Measurements from ENCODE around the gene EIF1. TPM values are rescaled to one million over a fixed set of nuclear protein-coding genes. Genes with fewer than 3 reads are reported as not detected.

Gene EIF1
- total RNA-seq, 2 donors from 2014 or later: 574 to 740 TPM

DNA sequence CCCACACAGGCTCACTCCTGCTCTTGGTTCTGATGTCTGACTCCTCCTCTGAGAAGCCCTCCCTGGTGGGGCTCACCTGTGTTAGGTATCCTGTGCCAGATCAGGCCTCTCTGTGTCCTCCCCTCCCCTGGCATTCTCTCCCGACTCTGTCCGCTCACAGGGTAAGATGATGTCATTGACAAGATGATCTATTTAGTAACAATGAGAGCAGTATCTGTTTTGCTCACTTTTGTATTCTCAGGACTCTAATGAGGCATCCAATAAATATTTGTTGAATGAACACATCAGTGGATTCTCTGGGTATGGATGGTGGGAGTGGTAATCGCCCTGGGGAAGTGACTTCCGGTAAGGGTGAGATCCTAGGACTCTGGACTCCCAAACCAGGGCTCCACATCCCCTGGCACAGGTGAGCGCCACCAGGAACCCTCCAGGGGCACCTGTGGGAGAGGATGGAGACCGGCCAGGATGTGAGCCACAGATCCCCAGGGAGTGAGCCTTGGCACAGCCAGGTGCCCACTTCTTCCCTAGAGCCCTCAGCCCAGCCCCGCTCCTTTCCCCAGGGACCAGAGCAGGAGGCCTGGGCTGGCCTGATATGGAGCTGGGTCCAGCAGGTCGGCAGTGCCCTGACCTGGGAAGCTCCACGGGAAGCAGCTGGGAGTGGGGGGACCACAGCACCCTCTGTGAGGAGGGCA, 51.1 kb downstream of the EIF1 start:
- peaks cover 29% of the 10 kb centered on the region for H3K27me3 ChIP-seq
- no peak overlapping the region for H3K27ac ChIP-seq
- intact Hi-C loops (cut with DNase I): loop anchor here (10.0 kb wide), 1 partner anchor 145 kb away; no protein-coding TSS in a partner anchor
- H3K4me3 ChIP-seq: no peak overlapping the region
- H3K36me3 ChIP-seq: no peaks in the 10 kb centered on the region
- no peak for DNase-seq
- no peaks in the 10 kb centered on the region for H3K9me3 ChIP-seq
- H3K4me1 ChIP-seq: peaks cover under 1% of the 10 kb centered on the region
- TF ChIP-seq, protein P1, sequence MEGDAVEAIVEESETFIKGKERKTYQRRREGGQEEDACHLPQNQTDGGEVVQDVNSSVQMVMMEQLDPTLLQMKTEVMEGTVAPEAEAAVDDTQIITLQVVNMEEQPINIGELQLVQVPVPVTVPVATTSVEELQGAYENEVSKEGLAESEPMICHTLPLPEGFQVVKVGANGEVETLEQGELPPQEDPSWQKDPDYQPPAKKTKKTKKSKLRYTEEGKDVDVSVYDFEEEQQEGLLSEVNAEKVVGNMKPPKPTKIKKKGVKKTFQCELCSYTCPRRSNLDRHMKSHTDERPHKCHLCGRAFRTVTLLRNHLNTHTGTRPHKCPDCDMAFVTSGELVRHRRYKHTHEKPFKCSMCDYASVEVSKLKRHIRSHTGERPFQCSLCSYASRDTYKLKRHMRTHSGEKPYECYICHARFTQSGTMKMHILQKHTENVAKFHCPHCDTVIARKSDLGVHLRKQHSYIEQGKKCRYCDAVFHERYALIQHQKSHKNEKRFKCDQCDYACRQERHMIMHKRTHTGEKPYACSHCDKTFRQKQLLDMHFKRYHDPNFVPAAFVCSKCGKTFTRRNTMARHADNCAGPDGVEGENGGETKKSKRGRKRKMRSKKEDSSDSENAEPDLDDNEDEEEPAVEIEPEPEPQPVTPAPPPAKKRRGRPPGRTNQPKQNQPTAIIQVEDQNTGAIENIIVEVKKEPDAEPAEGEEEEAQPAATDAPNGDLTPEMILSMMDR (IDR thresholded peaks at IDR 0.05): no peak
- H3K9ac ChIP-seq (ENCODE audit: low read depth in 2 of 2, low read length in 2 of 2): no peak overlapping the region

DNA sequence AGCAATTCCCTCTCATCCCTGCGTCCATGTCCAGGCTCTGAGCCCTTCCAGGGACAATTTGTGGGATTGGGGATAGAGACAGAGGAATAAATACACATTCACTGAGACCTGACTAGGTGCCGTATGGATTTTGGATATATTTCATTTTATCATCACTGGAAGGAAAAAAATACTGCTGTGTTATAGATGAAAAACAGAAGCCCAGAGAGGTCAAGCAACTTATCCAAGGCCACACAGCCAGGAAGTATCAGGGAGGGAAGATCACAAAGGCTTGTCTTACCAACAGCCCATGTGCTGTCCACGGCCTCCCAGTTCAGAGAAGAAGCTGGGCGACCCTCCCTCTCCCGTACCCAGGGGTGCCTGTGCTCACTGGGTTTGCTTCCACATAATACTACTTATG, 51.8 kb downstream of the EIF1 start:
- no peaks in the 10 kb centered on the region for H3K4me1 ChIP-seq
- no peak overlapping the region for H3K27ac ChIP-seq
- intact Hi-C loops (cut with DNase I): loop anchor here (10.0 kb wide), 1 partner anchor 144 kb away; no protein-coding TSS in a partner anchor
- DNase-seq: no peak
- TF ChIP-seq, protein P1 (IDR thresholded peaks at IDR 0.05): no peak
- H3K36me3 ChIP-seq: no peaks in the 10 kb centered on the region
- H3K9ac ChIP-seq (ENCODE audit: low read depth in 2 of 2, low read length in 2 of 2): no peak overlapping the region
- H3K9me3 ChIP-seq: no peaks in the 10 kb centered on the region
- H3K27me3 ChIP-seq: peaks cover 22% of the 10 kb centered on the region
- no peak overlapping the region for H3K4me3 ChIP-seq

DNA sequence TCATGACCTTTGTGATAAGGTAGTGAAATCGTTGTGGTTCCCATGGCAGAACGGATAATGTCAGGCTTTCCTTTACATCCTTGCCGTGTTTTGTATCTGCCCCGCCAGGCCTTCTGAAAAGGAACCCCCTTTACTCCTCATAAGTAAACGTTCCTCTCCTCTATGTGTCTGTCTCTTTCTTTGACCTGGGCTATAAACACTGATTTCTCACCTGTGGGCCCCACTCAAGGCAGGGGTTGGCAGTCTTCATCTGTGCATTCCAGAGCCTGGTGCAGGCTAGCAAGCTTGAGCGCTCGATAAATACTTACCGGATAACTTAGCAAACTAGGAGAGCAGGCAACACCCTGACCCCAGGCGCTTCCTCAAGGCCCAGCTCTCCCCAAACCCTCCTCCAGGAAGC, 53.0 kb downstream of the EIF1 start:
- TF ChIP-seq, protein P1 (IDR thresholded peaks at IDR 0.05): no peak
- H3K4me1 ChIP-seq: no peaks in the 10 kb centered on the region
- H3K9ac ChIP-seq (ENCODE audit: low read depth in 2 of 2, low read length in 2 of 2): no peak overlapping the region
- intact Hi-C loops (cut with DNase I): loop anchor here (10.0 kb wide), 1 partner anchor 143 kb away; no protein-coding TSS in a partner anchor
- DNase-seq: no peak
- no peaks in the 10 kb centered on the region for H3K36me3 ChIP-seq
- H3K4me3 ChIP-seq: no peak overlapping the region
- no peak overlapping the region for H3K27ac ChIP-seq
- peaks cover 10% of the 10 kb centered on the region for H3K27me3 ChIP-seq
- no peaks in the 10 kb centered on the region for H3K9me3 ChIP-seq

Other genes starting within 250 kb of the EIF1 start
- not detected for gene KRT38, start 247.9 kb upstream of the EIF1 start, total RNA-seq
- not detected for gene KRT32, start 221.5 kb upstream of the EIF1 start, total RNA-seq
- gene KRT35, start 207.7 kb upstream of the EIF1 start, total RNA-seq: not detected
- gene KRT36, start 199.0 kb upstream of the EIF1 start, total RNA-seq: not detected
- gene KRT13, start 183.3 kb upstream of the EIF1 start, total RNA-seq: under 1 TPM in 1 of 2 donors, not detected in 1; 0.25 TPM
- 10 to 100 TPM in 1 of 2 donors, 1 to 10 TPM in 1; 5.8 to 20.0 TPM for gene KRT15, start 170.0 kb upstream of the EIF1 start, total RNA-seq
- 1,000 to 10,000 TPM; 2,159 to 2,203 TPM for gene KRT19, start 160.6 kb upstream of the EIF1 start, total RNA-seq
- gene KRT9, start 116.8 kb upstream of the EIF1 start, total RNA-seq: not detected
- gene KRT14, start 102.0 kb upstream of the EIF1 start, total RNA-seq: not detected
- not detected for gene KRT16, start 76.1 kb upstream of the EIF1 start, total RNA-seq
- gene KRT17, start 64.3 kb upstream of the EIF1 start, total RNA-seq: 1 to 10 TPM in 1 of 2 donors, not detected in 1; 1.2 TPM
- not detected for gene GAST, start 23.4 kb downstream of the EIF1 start, total RNA-seq
- under 1 TPM; 0.10 to 0.53 TPM for gene HAP1, start 45.8 kb downstream of the EIF1 start, total RNA-seq
- 100 to 1,000 TPM; 317 to 353 TPM for gene JUP, start 97.8 kb downstream of the EIF1 start, total RNA-seq
- gene P3H4, start 123.1 kb downstream of the EIF1 start, total RNA-seq: 10 to 100 TPM in 1 of 2 donors, 1 to 10 TPM in 1; 8.5 to 16.7 TPM
- gene FKBP10, start 124.1 kb downstream of the EIF1 start, total RNA-seq: 10 to 100 TPM; 10.3 to 12.8 TPM
- 10 to 100 TPM; 19.5 to 20.2 TPM for gene NT5C3B, start 147.3 kb downstream of the EIF1 start, total RNA-seq
- gene KLHL10, start 148.9 kb downstream of the EIF1 start, total RNA-seq: not detected
- 10 to 100 TPM in 1 of 2 donors, 1 to 10 TPM in 1; 10.0 to 14.0 TPM for gene KLHL11, start 176.5 kb downstream of the EIF1 start, total RNA-seq
- gene ACLY, start 230.1 kb downstream of the EIF1 start, total RNA-seq: 100 to 1,000 TPM; 135 to 145 TPM
- under 1 TPM; 0.15 to 0.19 TPM for gene ODAD4, start 241.7 kb downstream of the EIF1 start, total RNA-seq